GM19463 (cell line): ENCODE measurements around the gene SPATA13.

Source experiments
- ATAC-seq: cut with Tn5 transposase; IDR thresholded peaks from one replicate; pipeline ENCODE4 v1.9.1; 2021; ENCODE audit warnings: mild to moderate bottlenecking, moderate library complexity; ENCODE audit not compliant: unreplicated experiment

SPATA13 gene

DNA sequence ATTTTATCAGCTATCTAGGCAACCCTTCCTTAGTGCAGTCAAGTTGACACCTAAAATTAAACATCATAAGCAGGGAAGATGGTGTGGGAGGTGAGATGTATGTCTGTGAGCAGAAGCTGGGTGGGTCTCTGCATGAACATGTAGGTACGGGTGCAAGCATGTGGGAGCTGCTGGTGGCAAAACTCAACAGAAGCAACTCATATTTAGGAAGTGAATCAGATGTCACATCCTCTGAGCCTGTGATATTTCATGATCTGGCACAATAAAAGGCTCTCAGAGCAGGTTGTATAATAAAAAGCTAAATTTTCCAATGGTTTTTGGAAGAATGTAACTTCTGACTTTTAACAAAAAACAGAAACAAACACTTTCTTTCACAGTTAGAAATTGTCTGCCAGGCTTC is 193.2 kb downstream of the SPATA13 start:
- no peak for ATAC-seq

DNA sequence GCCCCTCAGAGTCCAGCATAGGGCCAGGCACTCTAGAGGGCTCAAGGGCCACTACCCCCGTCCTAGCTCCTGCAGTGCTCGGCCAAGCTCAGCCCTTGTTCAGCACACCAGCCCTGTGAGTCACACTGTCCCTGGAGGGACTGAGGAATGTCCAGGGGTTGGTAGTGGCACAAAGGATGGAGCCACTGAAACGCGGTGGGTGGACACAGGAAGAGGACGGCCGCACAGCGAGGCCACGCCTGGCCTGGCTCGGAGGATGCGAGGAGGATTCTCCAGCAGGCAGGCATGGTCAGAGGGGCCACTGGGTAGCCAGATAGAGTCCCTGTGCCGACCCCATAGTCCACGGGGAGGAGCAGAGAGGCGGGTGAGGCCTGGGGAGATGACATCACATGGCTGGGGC is 194.6 kb downstream of the SPATA13 start:
- ATAC-seq = no peak

GRCh38 chr13:24356270-24356669 is 195.8 kb downstream of the SPATA13 start:
- no peak for ATAC-seq
